Thymus (tissue), 11 donors: ENCODE measurements around the gene XDH. TPM values are rescaled to one million over a fixed set of nuclear protein-coding genes. Genes with fewer than 3 reads are reported as not detected.

Experiments used
- DNase-seq, 9 donors: peaks; one replicate each; pipeline ENCODE4 v3.0.0-alpha.2; 2013; ENCODE audit warnings: low spot score in 9 of 9, low read depth in 6 of 9, missing footprints in 1 of 9
- H3K27ac ChIP-seq, 2 donors: one replicate each; pipeline ENCODE4 v1.5.1; 2013; ENCODE audit warnings: control low read depth in 1 of 2, low read depth in 1 of 2, low read length in 1 of 2, mild to moderate bottlenecking in 1 of 2, moderate library complexity in 1 of 2
- H3K27me3 ChIP-seq, 2 donors: one replicate each; pipeline ENCODE4 v1.5.1; 2013; ENCODE audit warnings: low read length in 1 of 2; ENCODE audit not compliant: control insufficient read depth in 2 of 2, insufficient read depth in 1 of 2
- H3K36me3 ChIP-seq, 2 donors: one replicate each; pipeline ENCODE4 v1.5.1; 2013; ENCODE audit warnings: low read length in 1 of 2, mild to moderate bottlenecking in 1 of 2, moderate library complexity in 1 of 2; ENCODE audit not compliant: control insufficient read depth in 2 of 2, insufficient read depth in 2 of 2
- H3K4me1 ChIP-seq, 2 donors: one replicate each; pipeline ENCODE4 v1.5.1; 2013; ENCODE audit warnings: low read length in 2 of 2; ENCODE audit not compliant: control insufficient read depth in 2 of 2, insufficient read depth in 2 of 2
- H3K4me3 ChIP-seq, 2 donors: one replicate each; pipeline ENCODE4 v1.5.1; 2013; ENCODE audit warnings: low read length in 2 of 2, control low read depth in 1 of 2, mild to moderate bottlenecking in 1 of 2
- H3K9me3 ChIP-seq, 2 donors: one replicate each; pipeline ENCODE4 v1.5.1; 2013; ENCODE audit warnings: low read length in 1 of 2, mild to moderate bottlenecking in 1 of 2; ENCODE audit not compliant: control insufficient read depth in 2 of 2, insufficient read depth in 1 of 2
- WGBS: extraction: QIAGEN DNeasy Blood & Tissue Kit; methylation state at CpG from one replicate; pipeline ENCODE4 v1.1.7; 2013; 5-methylcytosine and 5-hydroxymethylcytosine counted together
- polyA plus RNA-seq: library from polyadenylated mRNA; stranded (reverse); fragments of 200-250 nt; gene quantifications from one replicate; pipeline ENCODE4 v1.2.3, GENCODE V29; 2013
- total RNA-seq: library from RNA; stranded (reverse); fragments of 120-200 nt; gene quantifications from one replicate; pipeline ENCODE4 v1.2.4, GENCODE V29; 2013
- donor health status: healthy.

XDH gene
- total and polyA plus RNA-seq, 2 donors = 0.19 to 0.78 TPM

DNA sequence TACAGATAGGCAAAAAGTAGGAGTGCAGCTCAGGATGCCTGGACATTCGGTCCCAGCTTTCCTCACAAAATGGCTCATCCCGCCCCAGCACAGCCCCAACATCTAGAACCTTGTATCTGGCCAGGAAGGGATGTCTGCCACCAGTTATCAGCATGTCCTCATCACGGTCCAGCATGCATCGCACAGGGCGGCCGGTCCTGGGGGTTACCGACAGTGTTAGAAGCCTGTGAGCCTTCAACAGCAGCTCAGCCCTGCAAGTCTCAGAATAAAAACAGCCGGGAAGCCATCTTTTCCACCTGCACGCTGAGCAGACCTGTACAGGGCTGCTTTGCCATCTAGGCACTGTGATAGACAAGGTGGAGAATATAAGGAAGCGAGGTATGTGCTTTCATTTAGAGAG lies 49.2 kb downstream of the XDH start:
- no peaks in the 10 kb centered on the region for H3K4me1 ChIP-seq
- DNase-seq = no peak
- H3K27me3 ChIP-seq = no peaks in the 10 kb centered on the region
- H3K36me3 ChIP-seq = no peaks in the 10 kb centered on the region
- H3K4me3 ChIP-seq = no peak overlapping the region
- WGBS = 97% methylated on average over 10 of the region's 10 CpGs
- no peaks in the 10 kb centered on the region for H3K9me3 ChIP-seq
- H3K27ac ChIP-seq = no peak overlapping the region

DNA sequence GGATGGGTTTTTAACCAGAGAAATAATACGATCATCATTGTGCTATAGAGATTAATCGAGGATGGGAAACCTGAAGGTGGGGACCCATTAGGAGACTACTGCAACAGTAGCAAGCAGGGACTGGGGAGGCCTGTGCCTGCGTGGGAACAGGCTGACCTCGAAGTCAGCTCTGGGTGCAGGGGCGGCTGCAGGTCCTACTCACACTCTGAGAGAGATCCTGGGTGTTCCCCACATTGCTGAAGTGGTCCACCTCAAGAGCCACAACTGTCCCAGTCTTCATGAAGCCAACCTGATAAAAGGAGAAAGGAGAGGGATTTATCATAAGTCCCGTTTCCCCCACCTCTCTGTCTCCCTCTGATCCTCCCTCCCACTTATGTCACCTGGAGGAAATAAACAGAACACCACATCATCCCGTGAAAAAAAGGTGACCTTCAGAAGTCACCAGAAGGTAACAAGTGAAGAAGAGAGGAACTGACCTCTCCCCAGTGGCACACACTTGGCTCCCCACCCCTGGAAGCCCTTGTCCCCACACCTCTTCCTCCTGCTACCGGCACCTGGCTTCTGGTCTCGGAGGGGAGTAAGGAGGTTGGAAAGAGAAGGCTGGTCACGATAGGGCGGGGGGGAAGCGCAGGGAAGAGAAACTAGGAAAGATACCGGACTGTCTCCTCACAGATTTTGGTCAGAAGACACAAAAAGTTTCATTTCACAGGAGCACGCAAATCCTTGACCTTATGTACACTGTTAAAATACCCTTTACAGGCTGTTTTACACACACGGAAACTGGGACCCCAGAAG lies 50.4 kb downstream of the XDH start:
- WGBS = 92% methylated on average over 15 of the region's 15 CpGs
- Histone ChIP-seq H3K36me3 (no peaks in the 10 kb centered on the region), H3K27ac (no peak overlapping the region), H3K27me3 (no peaks in the 10 kb centered on the region), H3K4me3 (no peak overlapping the region), H3K4me1 (no peaks in the 10 kb centered on the region), H3K9me3 (no peaks in the 10 kb centered on the region)
- DNase-seq = no peak

- no peaks in the 10 kb centered on the region for H3K9me3 ChIP-seq
- H3K4me1 ChIP-seq = no peaks in the 10 kb centered on the region
- no peaks in the 10 kb centered on the region for H3K27me3 ChIP-seq
- no peak overlapping the region for H3K4me3 ChIP-seq
- DNase-seq = no peak
- H3K27ac ChIP-seq = no peak overlapping the region
- WGBS = over 99% methylated on average over 5 of the region's 5 CpGs
- H3K36me3 ChIP-seq = no peaks in the 10 kb centered on the region
Observed at GRCh38 chr2:31362581-31362980, 52.0 kb downstream of the XDH start.

- Histone ChIP-seq H3K36me3 (no peaks in the 10 kb centered on the region), H3K27ac (no peak overlapping the region), H3K27me3 (peaks cover 0 to 3% of the 10 kb centered on the region in 2 donors), H3K4me1 (no peaks in the 10 kb centered on the region), H3K4me3 (no peak overlapping the region), H3K9me3 (no peaks in the 10 kb centered on the region)
- WGBS = 73% methylated on average over 2 of the region's 2 CpGs
- no peak for DNase-seq
Observed at GRCh38 chr2:31359229-31359628, 55.3 kb downstream of the XDH start.

- Histone ChIP-seq H3K36me3 (no peaks in the 10 kb centered on the region), H3K27me3 (peaks cover 0 to 3% of the 10 kb centered on the region in 2 donors), H3K4me1 (no peaks in the 10 kb centered on the region), H3K4me3 (no peak overlapping the region), H3K9me3 (no peaks in the 10 kb centered on the region), H3K27ac (no peak overlapping the region)
- WGBS = 50% methylated on average over 2 of the region's 2 CpGs
- peak in 1 of 9 donors; percentile 15 for DNase-seq
Observed at GRCh38 chr2:31354837-31355236, 59.7 kb downstream of the XDH start.

DNA sequence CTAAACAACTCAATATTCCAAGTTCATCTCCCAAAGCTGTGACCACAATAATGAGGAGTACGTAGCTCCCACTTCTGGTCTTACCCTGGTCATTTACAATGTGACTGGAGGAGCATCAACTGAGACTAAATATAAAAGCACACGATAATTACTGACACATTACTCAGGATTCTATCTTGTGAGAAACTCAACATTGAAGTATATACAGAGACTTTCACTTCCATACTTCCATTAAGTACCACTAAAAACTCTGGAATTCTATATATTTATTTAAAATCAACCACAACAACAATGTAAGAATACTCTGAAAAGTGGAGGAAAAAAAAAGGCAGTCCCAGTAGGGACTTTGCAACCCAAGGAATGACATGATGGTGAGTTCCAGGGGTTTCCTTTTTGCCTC lies 61.4 kb downstream of the XDH start:
- H3K36me3 ChIP-seq = no peaks in the 10 kb centered on the region
- H3K27ac ChIP-seq = no peak overlapping the region
- H3K9me3 ChIP-seq = no peaks in the 10 kb centered on the region
- no peaks in the 10 kb centered on the region for H3K4me1 ChIP-seq
- H3K27me3 ChIP-seq = peaks cover 0 to 3% of the 10 kb centered on the region in 2 donors
- DNase-seq = no peak
- H3K4me3 ChIP-seq = no peak overlapping the region
- WGBS = 96% methylated on average over 2 of the region's 2 CpGs

DNA sequence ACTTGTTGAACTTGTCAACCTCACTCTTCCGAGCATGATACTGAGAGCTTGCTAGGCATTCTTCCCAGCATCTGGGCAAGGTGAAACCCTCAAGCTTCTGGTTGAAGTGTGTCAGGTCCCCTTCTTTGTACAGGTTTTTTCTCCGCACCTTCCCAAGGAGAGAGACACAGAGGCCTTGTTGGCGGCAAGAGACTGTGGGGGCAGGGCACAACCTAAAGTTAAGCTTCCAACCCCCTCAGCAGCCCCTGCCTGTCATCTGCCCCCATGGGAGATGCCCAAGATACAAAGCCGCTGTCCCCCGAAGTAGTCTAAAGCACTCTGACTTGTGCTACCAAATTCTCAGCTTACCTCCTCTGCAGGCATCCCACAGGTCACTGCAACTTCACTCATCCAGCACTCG lies 64.9 kb downstream of the XDH start:
- H3K27me3 ChIP-seq = no peaks in the 10 kb centered on the region
- no peak for DNase-seq
- no peaks in the 10 kb centered on the region for H3K4me1 ChIP-seq
- WGBS = 93% methylated on average over 6 of the region's 6 CpGs
- H3K9me3 ChIP-seq = no peaks in the 10 kb centered on the region
- H3K27ac ChIP-seq = no peak overlapping the region
- H3K36me3 ChIP-seq = no peaks in the 10 kb centered on the region
- no peak overlapping the region for H3K4me3 ChIP-seq

GRCh38 chr2:31349160-31349559 lies 65.4 kb downstream of the XDH start:
- 92% methylated on average over 7 of the region's 7 CpGs for WGBS
- no peak overlapping the region for H3K27ac ChIP-seq
- no peaks in the 10 kb centered on the region for H3K27me3 ChIP-seq
- no peak for DNase-seq
- no peaks in the 10 kb centered on the region for H3K36me3 ChIP-seq
- no peaks in the 10 kb centered on the region for H3K9me3 ChIP-seq
- H3K4me1 ChIP-seq = no peaks in the 10 kb centered on the region
- no peak overlapping the region for H3K4me3 ChIP-seq

DNA sequence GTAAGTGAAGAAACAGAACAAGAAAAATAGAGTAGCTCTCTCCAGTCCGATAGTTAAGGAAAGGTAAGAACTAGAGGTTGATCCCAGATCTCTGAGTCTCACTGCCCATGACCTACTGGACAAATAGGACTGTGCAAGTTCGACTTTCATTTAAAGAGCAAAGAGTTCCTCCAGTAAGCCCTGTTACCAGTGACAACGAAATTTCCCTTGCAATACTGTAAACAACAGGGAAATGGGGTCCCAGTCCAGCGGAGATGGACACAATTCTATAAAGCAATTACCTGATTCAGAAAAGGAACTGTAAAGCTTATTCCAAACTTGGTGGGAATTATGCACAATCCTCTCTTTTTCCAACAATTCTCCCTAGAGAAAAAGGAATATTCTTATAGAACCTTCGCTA lies 65.9 kb downstream of the XDH start:
- Histone ChIP-seq H3K27ac (no peak overlapping the region), H3K9me3 (no peaks in the 10 kb centered on the region), H3K4me3 (no peak overlapping the region), H3K4me1 (no peaks in the 10 kb centered on the region), H3K36me3 (no peaks in the 10 kb centered on the region), H3K27me3 (no peaks in the 10 kb centered on the region)
- 95% methylated on average over 5 of the region's 5 CpGs for whole genome bisulfite sequencing
- DNase-seq = no peak
